IPS DF 6.9 (cell line): Measurements from ENCODE around the gene LTF.

Experiments used
- DNase-seq: peaks from one replicate; pipeline ENCODE4 v3.0.0-alpha.2; 2013; ENCODE audit warnings: low read depth, low spot score
- H3K27ac ChIP-seq: one replicate; pipeline ENCODE4 v1.5.1; 2013; ENCODE audit warnings: low read length, control low read depth
- H3K27me3 ChIP-seq: 2 replicates; pipeline ENCODE4 v1.6.1; 2013; ENCODE audit warnings: mild to moderate bottlenecking, low read length; ENCODE audit not compliant: control insufficient read depth, insufficient read depth
- H3K36me3 ChIP-seq: 2 replicates; pipeline ENCODE4 v1.6.1; 2013; ENCODE audit warnings: low read length; ENCODE audit not compliant: control insufficient read depth, insufficient read depth
- H3K4me1 ChIP-seq: 2 replicates; pipeline ENCODE4 v1.6.1; 2013; ENCODE audit warnings: low read length; ENCODE audit not compliant: control insufficient read depth, insufficient read depth
- H3K4me3 ChIP-seq: 2 replicates; pipeline ENCODE4 v1.5.1; 2013; ENCODE audit warnings: mild to moderate bottlenecking, low read length
- H3K9me3 ChIP-seq: 2 replicates; pipeline ENCODE4 v1.6.1; 2013; ENCODE audit warnings: low read length, inconsistent platforms; ENCODE audit not compliant: control insufficient read depth, insufficient read depth
- WGBS: extraction: QIAGEN DNeasy Blood & Tissue Kit; methylation state at CpG from one replicate; pipeline ENCODE4 v1.1.7; 2013; ENCODE audit warnings: mixed read lengths, missing lambda C conversion rate; ENCODE audit not compliant: insufficient read length, insufficient coverage; 5-methylcytosine and 5-hydroxymethylcytosine counted together

Gene LTF

GRCh38 chr3:46468753-46469600, 4.3 kb upstream of the LTF start:
- no peak overlapping the region for H3K27ac ChIP-seq
- no CpG with 5 or more reads among the region's 6 CpGs for WGBS

GRCh38 chr3:46467562-46467961, 2.9 kb upstream of the LTF start:
- H3K4me1 ChIP-seq = no peaks in the 10 kb centered on the region
- H3K27me3 ChIP-seq = no peaks in the 10 kb centered on the region
- no peaks in the 10 kb centered on the region for H3K9me3 ChIP-seq
- H3K27ac ChIP-seq = no peak overlapping the region
- no peaks in the 10 kb centered on the region for H3K36me3 ChIP-seq
- no CpG with 5 or more reads among the region's 4 CpGs for WGBS
- no peak for DNase-seq
- H3K4me3 ChIP-seq = no peak overlapping the region

More at GRCh38 chr3:46468753-46469600, 4.3 kb upstream of the LTF start:
- no peak for DNase-seq
- no peaks in the 10 kb centered on the region for H3K27me3 ChIP-seq
- no peaks in the 10 kb centered on the region for H3K36me3 ChIP-seq
- no peaks in the 10 kb centered on the region for H3K4me1 ChIP-seq
- H3K4me3 ChIP-seq = no peak overlapping the region
- no peaks in the 10 kb centered on the region for H3K9me3 ChIP-seq

- Histone ChIP-seq H3K9me3 (no peaks in the 10 kb centered on the region), H3K4me1 (no peaks in the 10 kb centered on the region), H3K27me3 (no peaks in the 10 kb centered on the region), H3K4me3 (no peak overlapping the region), H3K27ac (no peak overlapping the region), H3K36me3 (no peaks in the 10 kb centered on the region)
- DNase-seq = no peak
- no CpG with 5 or more reads among the region's 1 CpG for WGBS
Measured at GRCh38 chr3:46466871-46467403, 2.2 kb upstream of the LTF start.

- Histone ChIP-seq H3K4me3 (no peak overlapping the region), H3K27ac (no peak overlapping the region), H3K9me3 (no peaks in the 10 kb centered on the region), H3K27me3 (no peaks in the 10 kb centered on the region), H3K4me1 (no peaks in the 10 kb centered on the region), H3K36me3 (no peaks in the 10 kb centered on the region)
- no peak for DNase-seq
Measured at GRCh38 chr3:46466273-46466672, 1.6 kb upstream of the LTF start.

- WGBS = no CpG with 5 or more reads among the region's 2 CpGs
Measured at GRCh38 chr3:46465196-46465520, 453 bp upstream of the LTF start.

GRCh38 chr3:46463868-46464241, 850 bp downstream of the LTF start:
- no peak overlapping the region for H3K4me3 ChIP-seq
- no peaks in the 10 kb centered on the region for H3K4me1 ChIP-seq
- H3K27me3 ChIP-seq = no peaks in the 10 kb centered on the region
- no CpG with 5 or more reads among the region's 8 CpGs for WGBS
- no peaks in the 10 kb centered on the region for H3K9me3 ChIP-seq
- H3K36me3 ChIP-seq = no peaks in the 10 kb centered on the region
- DNase-seq = no peak
- H3K27ac ChIP-seq = no peak overlapping the region

More at GRCh38 chr3:46465196-46465520, 453 bp upstream of the LTF start:
- no peak overlapping the region for H3K4me3 ChIP-seq
- H3K36me3 ChIP-seq = no peaks in the 10 kb centered on the region
- no peaks in the 10 kb centered on the region for H3K27me3 ChIP-seq
- no peaks in the 10 kb centered on the region for H3K9me3 ChIP-seq
- H3K27ac ChIP-seq = no peak overlapping the region
- DNase-seq = no peak
- no peaks in the 10 kb centered on the region for H3K4me1 ChIP-seq

- no peaks in the 10 kb centered on the region for H3K27me3 ChIP-seq
- DNase-seq = no peak
- WGBS = no CpG with 5 or more reads among the region's 6 CpGs
- H3K4me3 ChIP-seq = no peak overlapping the region
- no peaks in the 10 kb centered on the region for H3K4me1 ChIP-seq
- H3K27ac ChIP-seq = no peak overlapping the region
- no peaks in the 10 kb centered on the region for H3K36me3 ChIP-seq
- H3K9me3 ChIP-seq = no peaks in the 10 kb centered on the region
Measured at GRCh38 chr3:46463120-46463867, 1.4 kb downstream of the LTF start.

- Histone ChIP-seq H3K4me1 (no peaks in the 10 kb centered on the region), H3K9me3 (no peaks in the 10 kb centered on the region), H3K4me3 (no peak overlapping the region), H3K27ac (no peak overlapping the region), H3K27me3 (no peaks in the 10 kb centered on the region), H3K36me3 (no peaks in the 10 kb centered on the region)
- no peak for DNase-seq
- no CpG with 5 or more reads among the region's 3 CpGs for WGBS
Measured at GRCh38 chr3:46462511-46462910, 2.2 kb downstream of the LTF start.

GRCh38 chr3:46462111-46462510, 2.6 kb downstream of the LTF start:
- no peak for DNase-seq
- no CpG with 5 or more reads among the region's 3 CpGs for WGBS
- no peak overlapping the region for H3K4me3 ChIP-seq

GRCh38 chr3:46460051-46460450, 4.7 kb downstream of the LTF start:
- Histone ChIP-seq H3K9me3 (no peaks in the 10 kb centered on the region), H3K4me3 (no peak overlapping the region), H3K27ac (no peak overlapping the region), H3K4me1 (no peaks in the 10 kb centered on the region), H3K27me3 (no peaks in the 10 kb centered on the region), H3K36me3 (no peaks in the 10 kb centered on the region)
- WGBS = no CpG with 5 or more reads among the region's 3 CpGs
- no peak for DNase-seq

More at GRCh38 chr3:46462111-46462510, 2.6 kb downstream of the LTF start:
- H3K36me3 ChIP-seq = no peaks in the 10 kb centered on the region
- H3K27ac ChIP-seq = no peak overlapping the region
- H3K4me1 ChIP-seq = no peaks in the 10 kb centered on the region
- H3K27me3 ChIP-seq = no peaks in the 10 kb centered on the region
- no peaks in the 10 kb centered on the region for H3K9me3 ChIP-seq
